ENCODE measurements around the gene IRF5. TPM values are rescaled to one million over a fixed set of nuclear protein-coding genes. Genes with fewer than 3 reads are reported as not detected.

Gene IRF5
- total and polyA plus RNA-seq, 4 donors, result 4.3 to 6.2 (median 4.5) TPM

- WGBS, result 85% methylated on average over 8 of the region's 8 CpGs
- no peak overlapping the region for H3K4me3 ChIP-seq (ENCODE audit: low read depth in 1 of 3, low read length in 3 of 3)
- no peaks in the 10 kb centered on the region for H3K9me3 ChIP-seq (ENCODE audit: control insufficient read depth in 4 of 4, low read length in 3 of 4)
- no peaks in the 10 kb centered on the region for H3K27me3 ChIP-seq (ENCODE audit: control insufficient read depth in 4 of 4, insufficient read depth in 4 of 4, low read length in 3 of 4)
- no peak overlapping the region for H3K9ac ChIP-seq (ENCODE audit: low read depth in 1 of 2, low read length in 2 of 2)
- no peaks in the 10 kb centered on the region for H3K36me3 ChIP-seq (ENCODE audit: control insufficient read depth in 4 of 4, insufficient read depth in 3 of 4, low read depth in 1 of 4, low read length in 3 of 4)
- no peak overlapping the region for H3K27ac ChIP-seq (ENCODE audit: low read depth in 1 of 2, low read length in 2 of 2)
- no peak for DNase-seq (ENCODE audit: low spot score)
- TF ChIP-seq GABPA (IDR thresholded peaks at IDR 0.05 in 1 of 2, conservative IDR thresholded peaks at IDR 0.05 in 1 of 2) (no peak), TAF1 (conservative IDR thresholded peaks at IDR 0.05) (no peak), FOXA2 (IDR thresholded peaks at IDR 0.05) (no peak)
- no peaks in the 10 kb centered on the region for H3K4me1 ChIP-seq (ENCODE audit: control insufficient read depth in 4 of 4, insufficient read depth in 4 of 4, low read length in 3 of 4)
Measured at GRCh38 chr7:128924707-128925588, 12.8 kb upstream of the IRF5 start.

- Histone ChIP-seq H3K9ac (ENCODE audit: low read depth in 1 of 2, low read length in 2 of 2) (no peak overlapping the region), H3K4me3 (ENCODE audit: low read depth in 1 of 3, low read length in 3 of 3) (no peak overlapping the region), H3K27me3 (ENCODE audit: control insufficient read depth in 4 of 4, insufficient read depth in 4 of 4, low read length in 3 of 4) (no peaks in the 10 kb centered on the region), H3K4me1 (ENCODE audit: control insufficient read depth in 4 of 4, insufficient read depth in 4 of 4, low read length in 3 of 4) (peaks cover 0 to 3% (median 0%) of the 10 kb centered on the region in 4 donors), H3K36me3 (ENCODE audit: control insufficient read depth in 4 of 4, insufficient read depth in 3 of 4, low read depth in 1 of 4, low read length in 3 of 4) (no peaks in the 10 kb centered on the region), H3K27ac (ENCODE audit: low read depth in 1 of 2, low read length in 2 of 2) (no peak overlapping the region), H3K9me3 (ENCODE audit: control insufficient read depth in 4 of 4, low read length in 3 of 4) (no peaks in the 10 kb centered on the region)
- 94% methylated on average over 8 of the region's 8 CpGs for whole genome bisulfite sequencing
- no peak for TF ChIP-seq FOXA2 (IDR thresholded peaks at IDR 0.05)
- TF ChIP-seq EGR1 (IDR thresholded peaks at IDR 0.05; ENCODE audit: low read depth in 2 of 2), result no peak
- TF ChIP-seq RAD21 (IDR thresholded peaks at IDR 0.05), result no peak
- TF ChIP-seq ZBTB33 (IDR thresholded peaks at IDR 0.05), result no peak
- no peak for TF ChIP-seq RXRA (IDR thresholded peaks at IDR 0.05)
- no peak for TF ChIP-seq MAX (IDR thresholded peaks at IDR 0.05)
- no peak for TF ChIP-seq TAF1 (conservative IDR thresholded peaks at IDR 0.05)
- no peak for TF ChIP-seq CTCF (IDR thresholded peaks at IDR 0.05; ENCODE audit: low read depth, low read length, missing input control)
- no peak for TF ChIP-seq NR2F2 (IDR thresholded peaks at IDR 0.05)
- TF ChIP-seq HNF4A (conservative IDR thresholded peaks at IDR 0.05), result no peak
- no peak for TF ChIP-seq FOXA1 (IDR thresholded peaks at IDR 0.05)
- no peak for TF ChIP-seq REST (IDR thresholded peaks at IDR 0.05)
- TF ChIP-seq GABPA (IDR thresholded peaks at IDR 0.05 in 1 of 2, conservative IDR thresholded peaks at IDR 0.05 in 1 of 2), result no peak
- TF ChIP-seq HNF4G (IDR thresholded peaks at IDR 0.05), result no peak
- TF ChIP-seq SP1 (IDR thresholded peaks at IDR 0.05), result no peak
- DNase-seq (ENCODE audit: low spot score), result no peak
Measured at GRCh38 chr7:128928159-128928813, 9.4 kb upstream of the IRF5 start.

Data from liver (tissue), 9 donors.